ENCODE results near the gene CLEC12A.

CLEC12A gene

DNA sequence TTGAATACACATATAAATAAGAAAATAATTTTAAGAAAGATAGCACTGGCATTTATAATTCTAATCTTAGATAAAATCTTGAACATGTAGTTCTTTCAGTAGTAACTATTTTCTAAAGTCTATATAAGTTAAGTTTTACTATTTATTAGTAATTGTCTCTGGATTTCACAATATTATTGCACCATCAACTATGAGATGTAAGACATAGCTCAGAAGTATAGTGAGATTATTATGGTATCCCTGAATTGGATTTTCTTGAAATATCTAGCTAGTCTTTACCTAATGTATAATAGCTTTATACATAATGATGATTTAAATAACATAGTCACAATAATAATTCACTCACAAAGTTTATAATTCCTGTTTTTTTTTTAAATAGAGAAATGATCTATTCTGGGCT, 6.7 kb downstream of the CLEC12A start:
- TF ChIP-seq, protein P1, sequence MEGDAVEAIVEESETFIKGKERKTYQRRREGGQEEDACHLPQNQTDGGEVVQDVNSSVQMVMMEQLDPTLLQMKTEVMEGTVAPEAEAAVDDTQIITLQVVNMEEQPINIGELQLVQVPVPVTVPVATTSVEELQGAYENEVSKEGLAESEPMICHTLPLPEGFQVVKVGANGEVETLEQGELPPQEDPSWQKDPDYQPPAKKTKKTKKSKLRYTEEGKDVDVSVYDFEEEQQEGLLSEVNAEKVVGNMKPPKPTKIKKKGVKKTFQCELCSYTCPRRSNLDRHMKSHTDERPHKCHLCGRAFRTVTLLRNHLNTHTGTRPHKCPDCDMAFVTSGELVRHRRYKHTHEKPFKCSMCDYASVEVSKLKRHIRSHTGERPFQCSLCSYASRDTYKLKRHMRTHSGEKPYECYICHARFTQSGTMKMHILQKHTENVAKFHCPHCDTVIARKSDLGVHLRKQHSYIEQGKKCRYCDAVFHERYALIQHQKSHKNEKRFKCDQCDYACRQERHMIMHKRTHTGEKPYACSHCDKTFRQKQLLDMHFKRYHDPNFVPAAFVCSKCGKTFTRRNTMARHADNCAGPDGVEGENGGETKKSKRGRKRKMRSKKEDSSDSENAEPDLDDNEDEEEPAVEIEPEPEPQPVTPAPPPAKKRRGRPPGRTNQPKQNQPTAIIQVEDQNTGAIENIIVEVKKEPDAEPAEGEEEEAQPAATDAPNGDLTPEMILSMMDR (conservative IDR thresholded peaks at IDR 0.05; ENCODE audit: low read depth, low read length), result no peak
- H2AFZ ChIP-seq (ENCODE audit: low read depth), result no peak overlapping the region
- H3K4me3 ChIP-seq (IDR thresholded peaks at IDR 0.05; ENCODE audit: insufficient read depth, low read depth, low read length), result no peak overlapping the region
- no peaks in the 10 kb centered on the region for H3K79me2 ChIP-seq (ENCODE audit: insufficient read depth, low read depth)
- no peaks in the 10 kb centered on the region for H3K27me3 ChIP-seq (ENCODE audit: insufficient read depth, low read depth)
- no peak overlapping the region for H3K9ac ChIP-seq
- no peak overlapping the region for H3K4me2 ChIP-seq
- H3K27ac ChIP-seq, result no peak overlapping the region
- H3K4me1 ChIP-seq (ENCODE audit: low read depth, poor library complexity, severe bottlenecking), result no peaks in the 10 kb centered on the region
- H4K20me1 ChIP-seq (ENCODE audit: insufficient read depth), result no peaks in the 10 kb centered on the region
- H3K36me3 ChIP-seq (ENCODE audit: insufficient read depth), result no peaks in the 10 kb centered on the region

DNA sequence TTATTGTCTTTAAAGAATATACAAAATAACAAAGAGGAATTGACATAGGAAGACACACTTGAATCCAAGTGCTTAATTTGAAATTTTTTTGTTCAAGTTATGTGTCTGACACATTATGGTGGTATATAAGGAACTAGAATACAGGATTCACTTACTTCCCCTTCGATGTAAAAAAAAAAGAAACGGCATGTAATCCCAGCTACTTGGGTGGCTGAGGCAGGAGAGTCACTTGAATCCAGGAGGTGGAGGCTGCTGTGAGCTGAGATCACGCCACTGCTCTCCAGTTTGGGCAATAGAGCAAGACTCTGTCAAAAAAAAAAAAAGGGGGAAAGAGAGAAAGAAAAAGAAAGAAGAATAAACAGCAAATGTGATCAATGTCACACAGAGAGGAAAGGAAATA, 8.9 kb downstream of the CLEC12A start:
- no peaks in the 10 kb centered on the region for H3K79me2 ChIP-seq (ENCODE audit: insufficient read depth, low read depth)
- no peaks in the 10 kb centered on the region for H4K20me1 ChIP-seq (ENCODE audit: insufficient read depth)
- no peak overlapping the region for H3K9ac ChIP-seq
- H3K4me3 ChIP-seq (IDR thresholded peaks at IDR 0.05; ENCODE audit: insufficient read depth, low read depth, low read length), result no peak overlapping the region
- H3K36me3 ChIP-seq (ENCODE audit: insufficient read depth), result no peaks in the 10 kb centered on the region
- H3K27me3 ChIP-seq (ENCODE audit: insufficient read depth, low read depth), result no peaks in the 10 kb centered on the region
- no peak overlapping the region for H2AFZ ChIP-seq (ENCODE audit: low read depth)
- TF ChIP-seq, protein P1 (conservative IDR thresholded peaks at IDR 0.05; ENCODE audit: low read depth, low read length), result no peak
- no peaks in the 10 kb centered on the region for H3K4me1 ChIP-seq (ENCODE audit: low read depth, poor library complexity, severe bottlenecking)
- H3K4me2 ChIP-seq, result no peak overlapping the region
- H3K27ac ChIP-seq, result no peak overlapping the region

DNA sequence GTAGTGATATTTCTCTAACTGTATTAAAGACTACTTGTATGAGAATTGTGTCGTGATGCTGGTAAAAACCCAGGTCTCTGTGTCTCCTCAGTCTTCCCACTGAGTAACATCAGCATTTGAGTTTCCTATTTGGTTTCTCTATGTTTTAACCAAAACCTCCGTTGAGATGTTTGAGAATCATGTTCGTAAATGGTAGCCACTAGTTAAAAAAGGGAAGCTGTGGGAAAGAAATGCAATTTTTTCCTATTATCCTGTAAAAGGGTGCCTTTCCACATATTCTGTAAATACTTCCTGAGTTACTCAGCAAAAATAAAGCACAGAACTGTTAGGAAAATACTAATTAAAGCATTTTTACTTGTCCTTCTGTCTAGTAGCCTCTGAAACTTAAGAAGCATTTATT, 20.7 kb downstream of the CLEC12A start:
- Histone ChIP-seq H3K9ac (no peak overlapping the region), H3K36me3 (ENCODE audit: insufficient read depth) (no peaks in the 10 kb centered on the region), H4K20me1 (ENCODE audit: insufficient read depth) (no peaks in the 10 kb centered on the region), H3K27me3 (ENCODE audit: insufficient read depth, low read depth) (no peaks in the 10 kb centered on the region), H3K27ac (no peak overlapping the region), H3K4me2 (no peak overlapping the region), H3K4me1 (ENCODE audit: low read depth, poor library complexity, severe bottlenecking) (no peaks in the 10 kb centered on the region), H3K4me3 (IDR thresholded peaks at IDR 0.05; ENCODE audit: insufficient read depth, low read depth, low read length) (no peak overlapping the region), H2AFZ (ENCODE audit: low read depth) (no peak overlapping the region), H3K79me2 (ENCODE audit: insufficient read depth, low read depth) (no peaks in the 10 kb centered on the region)
- TF ChIP-seq, protein P1 (conservative IDR thresholded peaks at IDR 0.05; ENCODE audit: low read depth, low read length), result no peak

DNA sequence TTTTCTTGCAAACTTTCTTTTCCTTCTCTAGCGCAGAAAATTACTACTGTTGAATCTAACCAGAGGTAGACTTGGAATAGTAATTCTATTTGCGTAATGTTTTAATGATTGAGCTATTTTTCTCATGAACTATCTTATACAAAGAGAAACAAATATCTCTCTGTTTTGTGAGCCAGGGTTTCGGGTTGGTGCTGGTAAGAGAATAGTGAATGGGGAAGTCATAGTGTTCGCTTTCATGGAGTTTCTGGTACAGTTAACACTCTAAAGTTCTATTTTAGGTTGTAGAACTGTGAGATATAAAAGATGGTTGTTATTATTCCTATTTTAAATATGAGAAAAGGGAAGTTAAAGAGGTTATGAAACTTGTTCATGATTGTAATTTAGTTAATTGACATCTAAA, 21.1 kb downstream of the CLEC12A start:
- no peaks in the 10 kb centered on the region for H3K27me3 ChIP-seq (ENCODE audit: insufficient read depth, low read depth)
- no peak overlapping the region for H3K4me3 ChIP-seq (IDR thresholded peaks at IDR 0.05; ENCODE audit: insufficient read depth, low read depth, low read length)
- H3K79me2 ChIP-seq (ENCODE audit: insufficient read depth, low read depth), result no peaks in the 10 kb centered on the region
- no peak overlapping the region for H3K9ac ChIP-seq
- no peaks in the 10 kb centered on the region for H3K36me3 ChIP-seq (ENCODE audit: insufficient read depth)
- H2AFZ ChIP-seq (ENCODE audit: low read depth), result no peak overlapping the region
- no peak overlapping the region for H3K4me2 ChIP-seq
- TF ChIP-seq, protein P1 (conservative IDR thresholded peaks at IDR 0.05; ENCODE audit: low read depth, low read length), result no peak
- H4K20me1 ChIP-seq (ENCODE audit: insufficient read depth), result no peaks in the 10 kb centered on the region
- H3K27ac ChIP-seq, result no peak overlapping the region
- no peaks in the 10 kb centered on the region for H3K4me1 ChIP-seq (ENCODE audit: low read depth, poor library complexity, severe bottlenecking)

DNA sequence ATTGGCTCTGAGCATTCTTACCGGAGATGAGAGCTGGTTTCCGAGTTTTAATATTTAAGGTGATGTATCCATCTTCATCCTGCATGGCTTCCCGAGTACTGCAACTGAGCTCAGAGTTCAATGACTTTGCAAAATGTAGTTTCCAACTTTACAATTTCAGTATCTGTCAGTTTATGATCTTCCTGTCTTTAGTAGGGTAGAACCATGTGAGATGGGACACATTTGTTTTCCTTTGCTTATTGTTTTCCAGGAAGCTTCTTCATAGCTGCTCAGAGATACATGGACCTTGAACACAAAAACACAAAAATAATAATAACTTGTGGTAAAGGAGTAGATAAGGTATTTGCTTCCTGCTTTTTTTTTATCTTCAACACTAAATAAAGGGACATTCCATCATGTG, 27.8 kb downstream of the CLEC12A start, which contains the start of gene CLEC1B:
Gene CLEC1B, minus strand, starts transcription at position 106 of the 400 bp plus-strand sequence. Its CDS starts 21 bp downstream, at position 85.
- no peaks in the 10 kb centered on the region for H4K20me1 ChIP-seq (ENCODE audit: insufficient read depth)
- no peak within 1 kb of the TSS for H3K9ac ChIP-seq
- TF ChIP-seq, protein P1 (conservative IDR thresholded peaks at IDR 0.05; ENCODE audit: low read depth, low read length), result no peak
- H3K4me1 ChIP-seq (ENCODE audit: low read depth, poor library complexity, severe bottlenecking), result no peaks in the 10 kb centered on the region
- no peaks in the 10 kb centered on the region for H3K36me3 ChIP-seq (ENCODE audit: insufficient read depth)
- H3K4me3 ChIP-seq (IDR thresholded peaks at IDR 0.05; ENCODE audit: insufficient read depth, low read depth, low read length), result no peak within 1 kb of the TSS
- no peak within 1 kb of the TSS for H3K27ac ChIP-seq
- no peak within 1 kb of the TSS for H2AFZ ChIP-seq (ENCODE audit: low read depth)
- no peaks in the 10 kb centered on the region for H3K79me2 ChIP-seq (ENCODE audit: insufficient read depth, low read depth)
- H3K27me3 ChIP-seq (ENCODE audit: insufficient read depth, low read depth), result no peaks in the 10 kb centered on the region
- no peak within 1 kb of the TSS for H3K4me2 ChIP-seq

Data from KMS-11 (cell line).